Stimulated activated CD4-positive, alpha-beta T cell treated with anti-CD3 and anti-CD28 coated beads, TNF-alpha, amount 100 ng/mL, for 48 hours (primary cell): ENCODE data around the gene HEYL.

Experiments used
- DNase-seq, 3 donors: peaks; one replicate each; pipeline ENCODE4 v3.0.0-alpha.2; 2020; ENCODE audit warnings: low read depth in 3 of 3

The HEYL gene

DNA sequence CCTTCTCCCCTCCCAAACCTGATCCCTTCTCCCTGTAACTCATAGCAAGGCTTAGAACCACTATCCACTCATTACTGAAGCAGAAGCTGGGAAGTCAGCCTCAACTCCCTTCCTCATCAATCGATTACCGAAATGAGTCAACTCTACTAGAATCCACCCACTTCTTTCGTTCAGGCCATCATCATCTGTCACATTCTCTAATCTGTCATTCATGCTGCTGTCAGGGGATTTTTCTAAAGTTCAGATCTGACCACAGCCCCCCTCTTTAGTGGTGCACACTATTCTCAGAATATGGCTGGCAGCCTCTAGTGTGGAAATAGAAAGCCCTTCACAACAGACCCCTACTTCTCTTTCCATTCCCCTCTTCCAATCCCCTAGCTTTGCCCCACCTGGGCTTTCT, 27.3 kb upstream of the HEYL start:
- peak in 2 of 3 donors; percentile 21 to 28 for DNase-seq

- DNase-seq, result no peak
Measured at GRCh38 chr1:39663559-39663958, 24.1 kb upstream of the HEYL start.

- DNase-seq, result no peak
Measured at GRCh38 chr1:39662861-39663260, 23.4 kb upstream of the HEYL start.

DNA sequence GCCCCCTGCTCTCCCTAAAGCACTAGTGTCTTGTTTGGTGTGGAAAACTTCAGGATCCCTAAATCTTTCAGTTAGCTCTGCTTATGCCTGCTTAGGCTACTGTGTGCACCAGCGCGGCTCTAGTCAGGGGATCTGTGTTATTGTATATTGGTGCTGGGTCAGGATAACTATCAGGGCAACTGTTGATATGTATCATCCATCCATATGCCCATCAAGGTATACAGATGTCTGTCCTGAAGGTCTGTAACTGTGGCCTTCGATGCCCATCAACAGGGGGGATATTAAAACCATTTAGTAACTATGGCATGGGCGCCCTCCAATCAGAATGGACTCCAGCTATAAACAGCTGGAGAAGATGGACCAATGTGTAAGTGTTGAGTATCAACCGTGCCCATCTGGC, 20.1 kb upstream of the HEYL start:
- DNase-seq, result no peak

GRCh38 chr1:39659110-39659509, 19.7 kb upstream of the HEYL start:
- no peak for DNase-seq

DNA sequence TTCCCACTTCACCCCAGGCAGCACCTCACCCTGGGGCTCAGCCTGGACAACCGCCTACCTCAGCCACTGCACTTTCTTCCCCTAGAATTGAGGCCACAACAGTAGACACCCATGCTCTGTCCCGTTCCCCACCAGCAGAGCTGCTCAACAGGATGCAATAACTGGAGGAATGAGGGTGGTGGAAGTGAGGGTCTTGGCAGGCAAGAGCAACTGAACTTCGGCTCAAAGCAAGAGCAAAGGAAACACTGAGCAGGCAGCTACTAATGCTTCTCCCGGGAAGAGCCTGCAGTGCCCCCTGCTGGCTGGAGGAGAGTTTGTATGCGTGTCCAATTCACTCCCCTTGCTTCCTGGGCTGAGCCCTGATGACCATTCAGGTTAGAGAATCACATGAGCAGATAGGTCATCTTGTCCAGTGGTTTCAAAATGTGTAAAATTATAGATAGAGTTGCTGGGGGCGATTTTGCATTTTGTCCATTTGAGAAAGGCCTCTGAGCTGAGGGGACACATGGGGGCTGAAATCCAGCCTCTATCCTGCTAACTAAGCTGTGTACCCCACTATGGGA, 18.6 kb upstream of the HEYL start:
- DNase-seq, result peak; percentile 39 to 68 (median 45)

DNA sequence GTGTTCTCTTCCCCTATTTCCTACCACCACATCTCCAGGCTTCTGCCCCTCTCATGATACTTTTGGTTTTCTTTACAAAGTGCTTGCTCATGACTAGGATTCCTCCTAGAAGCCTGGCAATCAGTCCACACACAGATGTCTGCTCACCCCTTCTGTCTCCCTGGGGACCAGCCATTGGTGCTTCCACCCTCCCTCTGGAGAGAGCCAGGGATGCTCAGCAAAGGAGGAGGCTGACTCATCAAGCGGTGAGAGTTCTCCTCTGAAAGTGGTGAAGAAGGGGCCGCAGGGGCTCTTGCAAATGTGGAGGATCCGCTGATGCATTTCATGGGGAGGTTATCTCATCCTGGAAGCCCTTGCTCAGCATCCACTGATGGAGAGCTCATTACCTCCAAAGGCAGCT, 18.0 kb upstream of the HEYL start:
- DNase-seq, result no peak

- no peak for DNase-seq
Measured at GRCh38 chr1:39656391-39656790, 16.9 kb upstream of the HEYL start.

DNA sequence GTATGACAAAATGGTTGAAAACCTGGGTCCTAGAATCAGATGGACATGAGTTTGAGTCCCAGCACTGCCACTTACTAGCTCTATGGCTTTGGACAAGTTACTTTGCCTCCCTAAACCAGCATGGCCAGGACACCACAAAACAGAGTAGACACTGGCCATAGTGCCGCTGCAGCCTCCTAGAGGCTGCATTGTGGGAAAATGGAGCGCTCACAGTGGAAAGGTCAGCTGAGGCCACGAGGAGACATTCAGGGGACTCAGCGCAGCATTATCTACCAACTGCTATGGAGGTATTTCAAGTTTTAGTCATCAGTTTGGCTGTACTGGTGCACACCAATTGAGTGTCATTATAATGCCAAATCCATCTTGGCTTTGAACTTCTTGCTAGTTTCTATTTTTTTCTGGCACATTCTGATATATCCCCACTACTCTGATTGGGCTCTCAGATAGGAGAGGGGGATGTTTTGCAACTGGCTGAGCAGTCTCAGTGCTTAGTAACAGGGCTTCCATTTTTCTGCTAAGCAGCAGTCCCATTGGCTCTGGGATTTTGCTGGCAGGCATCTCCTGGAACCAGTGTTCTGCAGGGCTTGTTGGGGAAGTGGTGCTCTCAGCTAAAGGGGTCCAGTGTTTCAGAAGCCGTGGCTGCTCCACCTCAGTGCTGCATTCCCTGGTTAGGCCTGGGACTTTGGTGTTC, 16.3 kb upstream of the HEYL start:
- DNase-seq, result no peak

DNA sequence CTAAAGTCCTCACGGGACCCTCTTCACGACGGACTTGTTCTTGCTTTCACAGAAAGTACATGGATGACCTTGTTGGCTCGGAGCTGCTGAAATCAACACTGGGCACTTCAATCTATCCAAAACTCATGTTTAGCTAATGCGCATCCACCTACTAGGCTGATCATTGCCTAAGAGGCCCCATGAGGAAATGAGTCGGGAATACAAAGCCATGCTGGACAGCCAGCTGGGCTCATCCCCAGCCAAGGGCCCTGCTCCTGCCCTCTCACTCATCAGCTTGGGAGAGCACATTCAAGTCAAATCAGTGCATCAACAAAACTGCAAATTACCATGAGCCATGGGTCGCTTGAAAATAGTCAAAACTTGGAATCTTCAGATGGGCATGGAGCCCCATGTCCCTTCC, 14.8 kb upstream of the HEYL start:
- DNase-seq, result no peak

DNA sequence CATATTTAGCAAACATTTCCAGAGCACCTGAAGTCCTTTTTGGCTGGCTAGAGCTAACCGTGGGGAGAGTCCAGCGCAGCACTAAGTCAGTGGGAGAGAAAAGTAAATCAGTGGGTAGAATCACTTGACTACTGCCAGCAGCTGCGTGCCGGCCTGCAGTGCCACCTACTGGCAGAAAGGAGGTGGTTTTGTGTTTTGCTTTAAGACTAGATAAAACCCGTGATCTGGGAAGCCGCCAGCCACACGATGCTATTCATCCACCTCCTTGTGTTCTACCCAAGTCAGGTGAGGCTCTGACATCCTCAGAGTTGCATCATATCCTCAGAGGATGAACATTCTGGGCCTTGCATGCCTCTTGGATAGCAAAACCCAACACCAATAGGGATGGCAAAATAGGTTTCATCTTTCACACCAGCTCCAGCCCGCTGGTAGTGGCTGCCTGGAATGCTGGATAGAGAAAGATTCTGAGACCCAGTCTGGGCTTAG, 14.1 kb upstream of the HEYL start:
- peak; percentile 56 to 65 (median 64) for DNase-seq

GRCh38 chr1:39652554-39652953, 13.1 kb upstream of the HEYL start:
- DNase-seq, result no peak

DNA sequence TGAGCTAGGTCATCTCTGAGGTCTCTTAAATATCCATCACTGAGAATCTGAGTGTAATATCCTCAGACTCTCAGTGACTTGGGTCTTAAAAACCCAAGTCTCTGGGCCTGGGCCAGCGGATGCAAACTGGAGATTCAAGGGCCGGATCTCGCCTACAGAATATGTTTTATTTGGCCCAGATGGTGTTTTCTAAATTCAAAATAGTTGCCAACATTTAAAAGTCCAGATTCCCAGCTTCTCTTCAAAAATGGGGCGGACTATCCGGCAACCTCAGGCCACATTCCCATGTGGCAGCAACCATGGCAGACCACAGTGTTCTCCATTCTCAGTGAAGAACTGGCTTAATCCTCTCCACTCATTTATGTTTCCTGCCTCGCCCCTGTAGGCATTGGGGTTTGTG, 12.7 kb upstream of the HEYL start:
- no peak for DNase-seq

DNA sequence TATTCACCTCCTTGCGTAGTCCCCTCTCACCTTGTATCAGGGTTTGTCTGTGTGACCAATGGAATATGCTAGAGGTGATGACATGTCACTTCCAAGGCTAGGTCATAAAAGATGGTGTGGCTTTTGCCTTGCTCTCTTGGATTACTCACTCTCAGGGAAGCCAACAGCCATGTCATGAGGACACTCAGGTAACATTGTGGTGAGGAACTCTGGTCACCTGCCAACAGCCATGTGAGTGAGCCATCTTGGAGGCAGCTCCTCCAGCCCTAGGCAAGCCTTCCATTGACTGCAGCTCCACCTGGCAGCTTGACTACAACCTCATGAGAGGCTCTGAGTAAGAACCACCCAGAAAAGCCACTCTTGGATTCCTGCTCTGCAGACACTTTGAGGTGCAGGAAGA, 11.0 kb upstream of the HEYL start:
- no peak for DNase-seq

GRCh38 chr1:39649636-39650185, 10.3 kb upstream of the HEYL start:
- no peak for DNase-seq

- DNase-seq, result no peak
Measured at GRCh38 chr1:39648496-39648895, 9.1 kb upstream of the HEYL start.

DNA sequence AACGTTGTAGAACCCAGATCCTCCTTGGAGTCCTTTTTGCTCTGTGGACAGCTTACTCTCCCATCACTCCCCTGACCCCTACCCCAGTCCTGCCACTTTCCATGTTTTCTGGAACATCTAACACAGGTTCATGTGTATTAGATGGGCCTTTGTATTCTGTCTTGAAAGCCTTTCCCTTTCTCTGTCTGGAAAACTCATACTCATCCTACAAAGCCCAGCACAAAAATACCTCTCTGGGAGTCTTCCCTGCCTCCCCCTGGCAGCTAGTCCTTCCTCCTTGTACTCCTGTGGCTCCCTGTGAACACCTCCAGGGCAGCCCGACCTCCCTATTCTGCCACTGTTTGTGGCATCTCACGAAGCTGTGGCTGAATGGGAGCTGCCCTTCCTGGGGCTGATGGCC, 7.8 kb upstream of the HEYL start:
- no peak for DNase-seq

GRCh38 chr1:39646232-39647081, 7.0 kb upstream of the HEYL start:
- no peak for DNase-seq

- DNase-seq, result no peak
Measured at GRCh38 chr1:39645411-39646043, 6.1 kb upstream of the HEYL start.

DNA sequence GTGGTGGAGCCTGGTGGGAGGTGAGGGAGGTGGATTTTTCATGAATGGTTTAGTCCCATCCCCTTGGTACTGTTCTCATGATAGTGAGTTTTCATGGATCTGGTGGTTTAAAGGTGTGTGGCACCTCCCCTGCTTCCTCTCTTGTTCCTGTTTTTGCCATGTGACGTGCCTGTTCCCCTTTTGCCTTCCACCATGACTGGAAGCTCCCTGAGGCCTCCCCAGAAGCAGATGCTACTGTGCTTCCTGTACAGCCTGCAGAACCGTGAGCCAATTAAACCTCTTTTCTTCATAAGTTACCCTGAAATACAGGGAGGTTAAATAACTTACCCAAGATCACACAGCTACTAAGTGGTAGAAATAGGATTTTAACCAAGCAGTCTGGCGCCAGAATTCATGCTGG, 4.3 kb upstream of the HEYL start:
- no peak for DNase-seq

- DNase-seq, result no peak
Measured at GRCh38 chr1:39642796-39643195, 3.4 kb upstream of the HEYL start.

- no peak for DNase-seq
Measured at GRCh38 chr1:39640861-39641260, 1.4 kb upstream of the HEYL start.
